HepG2 (cell line): Measurements from ENCODE around the gene GALNTL6. TPM values are rescaled to one million over a fixed set of nuclear protein-coding genes. Genes with fewer than 3 reads are reported as not detected.
A peak's percentile ranks its signal among the peaks of the same experiment; 100 is the strongest.

Experiments
- ATAC-seq: fragments of 200-7000 bp; cut with Tn5 transposase; 3 replicates; pipeline ENCODE4 v1.9.1; 2020; ENCODE audit warnings: mild to moderate bottlenecking, moderate library complexity
- BruUV-seq: library from RNA; stranded (reverse); fragments of 400-500 nt; replicated peaks from 2 replicates; lab custom pipeline; 2021; lab: Mats Ljungman, UMichigan
- CTCF ChIA-PET: fragments of 300-600 bp; formaldehyde crosslinking; extraction: SDS; loops from one replicate; lab custom pipeline; 2021; ENCODE audit warnings: low total read pairs, inconsistent platforms, low intra/inter-chr PET ratio; lab: Yijun Ruan, JAX
- POLR2A ChIA-PET: fragments of 350-600 bp; sonication (Branson Sonifier 250); formaldehyde crosslinking; loops from one replicate; lab custom pipeline; 2020; ENCODE audit warnings: antibody characterized with exemption, inconsistent platforms; lab: Yijun Ruan, JAX
- DNase-seq: peaks from one replicate; pipeline ENCODE4 v3.0.0-alpha.2; 2015; ENCODE audit warnings: low spot score
- FAIRE-seq: peaks from 3 replicates; lab custom pipeline; 2011; peaks lifted over from hg19 to GRCh38; lab: Jason Lieb, UNC
- H2AFZ ChIP-seq: one replicate; pipeline ENCODE4 v1.6.1; 2011; ENCODE audit warnings: low read length, inconsistent platforms
- H3K27ac ChIP-seq: fragments of 300-600 bp; 3 replicates; pipeline ENCODE4 v1.8.0; 2011; ENCODE audit warnings: mixed run types, mild to moderate bottlenecking, mixed read lengths, low read length, inconsistent platforms; ENCODE audit not compliant: insufficient read depth; ENCODE audit errors: extremely low read length
- H3K27me3 ChIP-seq, 2 experiments: fragments of 200-600 bp in 1 of 2; 2 replicates in 1 of 2; 3 replicates in 1 of 2; pipeline versions ENCODE4 v1.6.0 to v1.8.0; 2011; ENCODE audit warnings: low read length in 2 of 2, mild to moderate bottlenecking in 2 of 2, moderate library complexity in 2 of 2, inconsistent platforms in 1 of 2; ENCODE audit not compliant: insufficient read depth in 2 of 2, control insufficient read depth in 1 of 2
- H3K36me3 ChIP-seq, 2 experiments: fragments of 200-600 bp in 1 of 2; replicated peaks in 1 of 2; 2 replicates in 1 of 2; 3 replicates in 1 of 2; pipeline versions ENCODE4 v1.5.1 to v1.8.0; 2011; ENCODE audit warnings: low read length in 2 of 2, inconsistent platforms in 1 of 2; ENCODE audit not compliant: insufficient read depth in 2 of 2, control insufficient read depth in 1 of 2
- H3K4me1 ChIP-seq: 2 replicates; pipeline ENCODE4 v1.5.1; 2012; ENCODE audit warnings: low read length, inconsistent platforms; ENCODE audit not compliant: insufficient read depth
- H3K4me2 ChIP-seq: 2 replicates; pipeline ENCODE4 v1.6.0; 2011; ENCODE audit warnings: low read depth, low read length, inconsistent platforms
- H3K4me3 ChIP-seq, 3 experiments: fragments of 200-600 bp in 1 of 3; sonication (generic), shearing (Covaris generic) in 1 of 3; replicated peaks in 1 of 3; 2 replicates each; pipeline ENCODE4 v1.5.1; 2011 to 2016; ENCODE audit warnings: low read length in 3 of 3, inconsistent platforms in 2 of 3, low read depth in 2 of 3, mild to moderate bottlenecking in 2 of 3, control low read depth in 1 of 3, mixed read lengths in 1 of 3; ENCODE audit not compliant: insufficient read depth in 1 of 3
- H3K79me2 ChIP-seq: one replicate; pipeline ENCODE4 v1.6.1; 2011; ENCODE audit warnings: low read length, inconsistent platforms; ENCODE audit not compliant: insufficient read depth
- H3K9ac ChIP-seq: 2 replicates; pipeline ENCODE4 v1.6.0; 2011; ENCODE audit warnings: mild to moderate bottlenecking, low read depth, low read length, inconsistent platforms; ENCODE audit not compliant: insufficient read depth
- H3K9me3 ChIP-seq: 2 replicates; pipeline ENCODE4 v1.5.1; 2012; ENCODE audit warnings: mild to moderate bottlenecking, low read length
- H4K20me1 ChIP-seq: 2 replicates; pipeline ENCODE4 v1.6.0; 2011; ENCODE audit warnings: inconsistent platforms, mild to moderate bottlenecking, low read length, moderate library complexity; ENCODE audit not compliant: insufficient read depth
- CEBPB ChIP-seq: IDR thresholded peaks from 2 replicates; pipeline ENCODE4 v1.6.1; 2011; ENCODE audit warnings: low read depth, low read length, improper control_type of control experiment, borderline replicate concordance
- FOXO1 ChIP-seq: sonication (generic); formaldehyde crosslinking; IDR thresholded peaks from 2 replicates; pipeline ENCODE4 v1.4.0; 2020; ENCODE audit warnings: missing genetic modification reagents
- IKZF1 ChIP-seq: fragments of 450-650 bp; IDR thresholded peaks from 2 replicates; pipeline ENCODE4 v1.7.1; 2016
- NPAS2 ChIP-seq: sonication (generic); formaldehyde crosslinking; IDR thresholded peaks from 2 replicates; pipeline ENCODE4 v1.8.0; 2022; ENCODE audit warnings: mild to moderate bottlenecking, missing genetic modification reagents, borderline replicate concordance
- XBP1 ChIP-seq: sonication (generic); formaldehyde crosslinking; IDR thresholded peaks from 2 replicates; pipeline ENCODE4 v1.5.0; 2020; ENCODE audit warnings: missing genetic modification reagents
- ZFY ChIP-seq: sonication (generic); formaldehyde crosslinking; IDR thresholded peaks from 2 replicates; pipeline ENCODE4 v1.4.0; 2020; ENCODE audit warnings: missing genetic modification reagents
- ZNF20 ChIP-seq: sonication (generic); formaldehyde crosslinking; IDR thresholded peaks from 2 replicates; pipeline ENCODE4 v1.4.0; 2020; ENCODE audit warnings: mild to moderate bottlenecking, moderate library complexity, missing genetic modification reagents
- ZNF75D ChIP-seq: sonication (generic); formaldehyde crosslinking; IDR thresholded peaks from 2 replicates; pipeline ENCODE4 v1.8.1; 2023; ENCODE audit warnings: missing genetic modification reagents, mild to moderate bottlenecking, borderline replicate concordance
- ZNF780A ChIP-seq: sonication (generic); formaldehyde crosslinking; IDR thresholded peaks from 2 replicates; pipeline ENCODE4 v1.8.0; 2022; ENCODE audit warnings: mild to moderate bottlenecking, missing genetic modification reagents, moderate library complexity
- WGBS: methylation state at CpG from one replicate; pipeline ENCODE4 v1.1.6; 2017; ENCODE audit warnings: low lambda C conversion rate; 5-methylcytosine and 5-hydroxymethylcytosine counted together
- in situ Hi-C: cut with HindIII; loops from 2 replicates; pipeline ENCODE4 v1.10.0; 2017; ENCODE audit warnings: low pct_unique_long_range_greater_than_20kb; ENCODE audit not compliant: extremely low pct_ligation_motif_present
- intact Hi-C: fragments of 100-400 bp; cut with micrococcal nuclease; formaldehyde crosslinking; loops from one replicate; pipeline ENCODE4 v1.10.0; 2022; ENCODE audit not compliant: unreplicated experiment
- polyA plus RNA-seq, 8 experiments: library from polyadenylated mRNA; depleted of rRNA in 3 of 8; stranded (reverse) in 7 of 8; unstranded in 1 of 8; fragments of >200 nt; fragmentation: Illumina TruSeq in 4 of 8; extraction: Trizol in 4 of 8; gene quantifications; 2 replicates each; pipeline versions ENCODE4 v1.2.1 to v1.2.3, GENCODE V29; 2011 to 2016; ENCODE audit warnings: low read depth in 4 of 8, missing spikeins in 1 of 8, mixed read lengths in 1 of 8; ENCODE audit not compliant: insufficient read depth in 1 of 8
- total RNA-seq, 5 experiments: library from RNA; depleted of rRNA; stranded (reverse); fragments of >200 nt; fragmentation: Illumina TruSeq; extraction: Trizol; gene quantifications; 2 replicates each; pipeline ENCODE4 v1.2.3, GENCODE V29; 2016; ENCODE audit warnings: low read depth in 1 of 5
- TF ChIP-seq, protein P1 (sequence below): sonication (generic); formaldehyde crosslinking; IDR thresholded peaks from 2 replicates; pipeline ENCODE4 v1.8.1; 2023; ENCODE audit warnings: missing genetic modification reagents, inconsistent platforms, borderline replicate concordance
- TF ChIP-seq, protein P2 (sequence below), 2 experiments: IDR thresholded peaks; 2 replicates each; pipeline ENCODE4 v1.6.1; 2011 to 2012; ENCODE audit warnings: low read length in 2 of 2, borderline replicate concordance in 1 of 2, low read depth in 1 of 2, mild to moderate bottlenecking in 1 of 2, moderate library complexity in 1 of 2
- TF ChIP-seq, protein P3 (sequence below): sonication (generic); formaldehyde crosslinking; IDR thresholded peaks from 2 replicates; pipeline ENCODE4 v1.5.1; 2020; ENCODE audit warnings: missing genetic modification reagents, mild to moderate bottlenecking, borderline replicate concordance

Gene GALNTL6
- total and polyA plus RNA-seq, 2 of the 13 experiments (the other 11 are each of a cell fraction or from before 2014, with no cell fraction given): not detected

DNA sequence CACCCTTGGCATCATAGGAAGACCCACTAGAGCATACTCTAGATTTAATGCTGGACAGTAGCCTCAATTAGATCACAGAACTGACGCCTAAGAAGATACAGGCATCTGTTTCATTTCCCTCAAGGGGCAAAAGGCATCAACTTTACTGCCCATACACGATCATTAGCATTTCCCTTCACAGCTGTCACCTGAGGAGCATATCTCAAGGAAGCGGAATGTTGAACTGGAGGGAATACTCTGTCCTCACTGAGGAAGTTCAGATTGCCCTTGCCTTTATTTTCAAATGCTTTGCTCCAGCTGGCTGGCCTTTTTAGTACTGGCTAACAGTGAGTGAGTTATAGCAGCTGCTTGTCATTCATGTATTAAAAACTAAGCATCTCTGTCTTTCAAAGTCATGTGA is 847.0 kb downstream of the GALNTL6 start:
- no TSS peak for BruUV-seq
- ATAC-seq (no peak), DNase-seq (no peak), FAIRE-seq (no peak)
- Histone ChIP-seq H3K79me2 (no peaks in the 10 kb centered on the region), H4K20me1 (no peaks in the 10 kb centered on the region), H3K27ac (no peak overlapping the region), H3K4me3 (no peak overlapping the region), H2AFZ (no peak overlapping the region), H3K9me3 (peaks cover 40% of the 10 kb centered on the region), H3K36me3 (no peaks in the 10 kb centered on the region), H3K27me3 (no peaks in the 10 kb centered on the region; a peak in 1 of 5 replicates), H3K9ac (no peak overlapping the region), H3K4me1 (no peaks in the 10 kb centered on the region), H3K4me2 (no peak overlapping the region)
- intact Hi-C loops (no loop called here), in situ Hi-C loops (no loop called here)
- CTCF ChIA-PET: no interaction called here
- 6% methylated on average over 3 of the region's 3 CpGs for WGBS
- TF ChIP-seq NPAS2 (no peak), ZFY (CRISPR knock-in tag) (no peak), ZNF75D (CRISPR knock-in tag) (no peak)
- TF ChIP-seq, protein P1, sequence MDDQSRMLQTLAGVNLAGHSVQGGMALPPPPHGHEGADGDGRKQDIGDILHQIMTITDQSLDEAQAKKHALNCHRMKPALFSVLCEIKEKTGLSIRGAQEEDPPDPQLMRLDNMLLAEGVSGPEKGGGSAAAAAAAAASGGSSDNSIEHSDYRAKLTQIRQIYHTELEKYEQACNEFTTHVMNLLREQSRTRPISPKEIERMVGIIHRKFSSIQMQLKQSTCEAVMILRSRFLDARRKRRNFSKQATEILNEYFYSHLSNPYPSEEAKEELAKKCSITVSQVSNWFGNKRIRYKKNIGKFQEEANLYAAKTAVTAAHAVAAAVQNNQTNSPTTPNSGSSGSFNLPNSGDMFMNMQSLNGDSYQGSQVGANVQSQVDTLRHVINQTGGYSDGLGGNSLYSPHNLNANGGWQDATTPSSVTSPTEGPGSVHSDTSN: no peak
- TF ChIP-seq, all 625 proteins: peak for 0
- POLR2A ChIA-PET: no interaction called here

DNA sequence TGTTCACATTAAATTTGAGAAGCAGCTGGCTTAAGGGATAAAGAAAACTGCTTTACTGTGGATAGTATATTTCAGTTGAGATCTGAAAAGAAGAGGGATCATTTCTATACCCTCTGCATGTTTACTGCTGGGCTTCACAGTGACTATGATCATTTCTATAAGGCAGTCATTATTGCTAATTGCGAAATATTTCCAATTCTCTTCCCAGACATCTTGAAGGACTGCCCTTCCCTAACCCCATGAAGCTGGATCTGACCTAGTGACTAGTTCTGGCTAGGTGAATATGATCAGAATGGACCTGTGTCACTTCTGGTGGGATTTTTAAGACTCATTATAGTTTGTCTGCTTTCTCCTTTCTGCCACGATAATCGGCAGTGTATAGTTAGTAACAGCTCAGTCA is 848.9 kb downstream of the GALNTL6 start:
- CTCF ChIA-PET: no interaction called here
- DNase-seq (no peak), FAIRE-seq (no peak), ATAC-seq (no peak)
- no peak overlapping the region for H2AFZ ChIP-seq
- no peak overlapping the region for H3K4me3 ChIP-seq
- no peak for TF ChIP-seq FOXO1 (CRISPR knock-in tag)
- TF ChIP-seq, protein P2, sequence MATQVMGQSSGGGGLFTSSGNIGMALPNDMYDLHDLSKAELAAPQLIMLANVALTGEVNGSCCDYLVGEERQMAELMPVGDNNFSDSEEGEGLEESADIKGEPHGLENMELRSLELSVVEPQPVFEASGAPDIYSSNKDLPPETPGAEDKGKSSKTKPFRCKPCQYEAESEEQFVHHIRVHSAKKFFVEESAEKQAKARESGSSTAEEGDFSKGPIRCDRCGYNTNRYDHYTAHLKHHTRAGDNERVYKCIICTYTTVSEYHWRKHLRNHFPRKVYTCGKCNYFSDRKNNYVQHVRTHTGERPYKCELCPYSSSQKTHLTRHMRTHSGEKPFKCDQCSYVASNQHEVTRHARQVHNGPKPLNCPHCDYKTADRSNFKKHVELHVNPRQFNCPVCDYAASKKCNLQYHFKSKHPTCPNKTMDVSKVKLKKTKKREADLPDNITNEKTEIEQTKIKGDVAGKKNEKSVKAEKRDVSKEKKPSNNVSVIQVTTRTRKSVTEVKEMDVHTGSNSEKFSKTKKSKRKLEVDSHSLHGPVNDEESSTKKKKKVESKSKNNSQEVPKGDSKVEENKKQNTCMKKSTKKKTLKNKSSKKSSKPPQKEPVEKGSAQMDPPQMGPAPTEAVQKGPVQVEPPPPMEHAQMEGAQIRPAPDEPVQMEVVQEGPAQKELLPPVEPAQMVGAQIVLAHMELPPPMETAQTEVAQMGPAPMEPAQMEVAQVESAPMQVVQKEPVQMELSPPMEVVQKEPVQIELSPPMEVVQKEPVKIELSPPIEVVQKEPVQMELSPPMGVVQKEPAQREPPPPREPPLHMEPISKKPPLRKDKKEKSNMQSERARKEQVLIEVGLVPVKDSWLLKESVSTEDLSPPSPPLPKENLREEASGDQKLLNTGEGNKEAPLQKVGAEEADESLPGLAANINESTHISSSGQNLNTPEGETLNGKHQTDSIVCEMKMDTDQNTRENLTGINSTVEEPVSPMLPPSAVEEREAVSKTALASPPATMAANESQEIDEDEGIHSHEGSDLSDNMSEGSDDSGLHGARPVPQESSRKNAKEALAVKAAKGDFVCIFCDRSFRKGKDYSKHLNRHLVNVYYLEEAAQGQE (IDR thresholded peaks at IDR 0.05; ENCODE audit: borderline replicate concordance in 1 of 2, low read depth in 1 of 2, low read length in 2 of 2): no peak
- no peak for TF ChIP-seq ZNF780A (CRISPR knock-in tag)
- no peak for TF ChIP-seq XBP1 (CRISPR knock-in tag)
- TF ChIP-seq, protein P3, sequence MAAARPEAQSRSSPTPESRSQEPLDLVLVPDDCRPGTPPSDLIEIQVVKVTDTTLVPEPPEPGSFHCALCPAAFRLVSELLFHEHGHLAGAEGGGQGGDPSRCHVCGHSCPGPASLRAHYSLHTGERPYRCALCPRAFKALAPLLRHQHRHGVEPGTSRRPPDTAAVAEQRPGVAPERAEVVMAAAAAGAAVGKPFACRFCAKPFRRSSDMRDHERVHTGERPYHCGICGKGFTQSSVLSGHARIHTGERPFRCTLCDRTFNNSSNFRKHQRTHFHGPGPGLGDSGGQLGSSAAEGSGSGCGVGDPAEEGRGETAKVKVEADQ (CRISPR knock-in tag): no peak
- TF ChIP-seq ZNF20: no peak
- TF ChIP-seq IKZF1: no peak
- 0 out of 2 replicates have a peak, but pooled peaks have one; percentile 1 for TF ChIP-seq CEBPB
- POLR2A ChIA-PET: no interaction called here
- H3K9ac ChIP-seq: no peak overlapping the region
- no peaks in the 10 kb centered on the region for H3K79me2 ChIP-seq
- intact Hi-C loops (no loop called here), in situ Hi-C loops (no loop called here)
- H3K4me1 ChIP-seq: no peaks in the 10 kb centered on the region
- H3K27ac ChIP-seq: no peak overlapping the region
- no TSS peak for BruUV-seq
- WGBS: 47% methylated on average over 3 of the region's 3 CpGs
- H3K4me2 ChIP-seq: no peak overlapping the region
- H3K9me3 ChIP-seq: peaks cover 38% of the 10 kb centered on the region
- no peaks in the 10 kb centered on the region for H4K20me1 ChIP-seq
- H3K36me3 ChIP-seq: no peaks in the 10 kb centered on the region
- H3K27me3 ChIP-seq: no peaks in the 10 kb centered on the region; a peak in 1 of 5 replicates
